Keratinocyte (primary cell): ENCODE results near the gene F7. TPM values are rescaled to one million over a fixed set of nuclear protein-coding genes. Genes with fewer than 3 reads are reported as not detected.

Experiments
- DNase-seq: peaks from one replicate; pipeline ENCODE4 v3.0.0-alpha.2; 2011; ENCODE audit warnings: low read depth, missing footprints, low spot score
- FAIRE-seq: peaks from 2 replicates; lab custom pipeline; 2011; peaks lifted over from hg19 to GRCh38; lab: Jason Lieb, UNC
- H2AFZ ChIP-seq: 2 replicates; pipeline ENCODE4 v1.6.0; 2012; ENCODE audit warnings: low read length, control low read depth, inconsistent platforms; ENCODE audit not compliant: control insufficient read depth
- H3K27ac ChIP-seq: 2 replicates; pipeline ENCODE4 v1.5.1; 2011; ENCODE audit warnings: low read length; ENCODE audit not compliant: control insufficient read depth, insufficient read depth
- H3K27me3 ChIP-seq: 3 replicates; pipeline ENCODE4 v1.6.0; 2011; ENCODE audit warnings: low read length; ENCODE audit not compliant: control insufficient read depth, insufficient read depth; ENCODE audit errors: extremely low read depth
- H3K36me3 ChIP-seq, 2 experiments: 2 replicates in 1 of 2; 3 replicates in 1 of 2; pipeline ENCODE4 v1.5.1; 2011; ENCODE audit warnings: low read length in 2 of 2, mild to moderate bottlenecking in 1 of 2; ENCODE audit not compliant: control insufficient read depth in 2 of 2, insufficient read depth in 2 of 2; ENCODE audit errors: extremely low read depth in 1 of 2
- H3K4me1 ChIP-seq: 3 replicates; pipeline ENCODE4 v1.5.1; 2011; ENCODE audit warnings: low read length; ENCODE audit not compliant: control insufficient read depth, insufficient read depth; ENCODE audit errors: extremely low read depth
- H3K4me2 ChIP-seq: 3 replicates; pipeline ENCODE4 v1.6.0; 2011; ENCODE audit warnings: low read depth, low read length; ENCODE audit not compliant: control insufficient read depth, insufficient read depth; ENCODE audit errors: extremely low read depth
- H3K4me3 ChIP-seq, 3 experiments: fragments of 200-600 bp in 1 of 3; sonication (generic) in 1 of 3; 2 replicates in 2 of 3; 3 replicates in 1 of 3; pipeline ENCODE4 v1.5.1; 2011 to 2016; ENCODE audit warnings: low read length in 3 of 3, mild to moderate bottlenecking in 3 of 3, control low read depth in 2 of 3, inconsistent platforms in 1 of 3, low read depth in 1 of 3, mixed read lengths in 1 of 3, mixed run types in 1 of 3, moderate library complexity in 1 of 3; ENCODE audit not compliant: control insufficient read depth in 2 of 3, insufficient read depth in 2 of 3; ENCODE audit errors: extremely low read depth in 1 of 3
- H3K79me2 ChIP-seq: 2 replicates; pipeline ENCODE4 v1.6.0; 2012; ENCODE audit warnings: low read length; ENCODE audit not compliant: control insufficient read depth, insufficient read depth
- H3K9ac ChIP-seq: 3 replicates; pipeline ENCODE4 v1.6.0; 2011; ENCODE audit warnings: low read length; ENCODE audit not compliant: control insufficient read depth, insufficient read depth; ENCODE audit errors: extremely low read depth
- H3K9me1 ChIP-seq: 3 replicates; pipeline ENCODE4 v1.6.0; 2011; ENCODE audit warnings: low read length; ENCODE audit not compliant: control insufficient read depth, insufficient read depth; ENCODE audit errors: extremely low read depth
- H3K9me3 ChIP-seq: 2 replicates; pipeline ENCODE4 v1.5.1; 2012; ENCODE audit warnings: low read depth, low read length; ENCODE audit not compliant: control insufficient read depth
- H4K20me1 ChIP-seq: 3 replicates; pipeline ENCODE4 v1.6.0; 2011; ENCODE audit warnings: low read length; ENCODE audit not compliant: control insufficient read depth, insufficient read depth; ENCODE audit errors: extremely low read depth
- EZH2 ChIP-seq: IDR thresholded peaks from one replicate; pipeline ENCODE4 v1.6.1; 2012; ENCODE audit warnings: inconsistent platforms, mild to moderate bottlenecking, low read length, moderate library complexity
- dilution Hi-C: fragments of 300-500 bp; cut with MboI; formaldehyde crosslinking; loops from one replicate; pipeline ENCODE4 v1.7.0; 2020; ENCODE audit warnings: low sequenced_read_pairs; ENCODE audit not compliant: extremely low pct_ligation_motif_present
- polyA plus RNA-seq, 5 experiments: library from polyadenylated mRNA; depleted of rRNA in 3 of 5; stranded (reverse) in 3 of 5; stranded (forward) in 1 of 5; unstranded in 1 of 5; fragments of >200 nt; gene quantifications; 1 replicate in 1 of 5; 2 replicates in 3 of 5; 3 replicates in 1 of 5; pipeline versions ENCODE4 v1.2.1 to v1.2.3, GENCODE V29; 2011 to 2012; ENCODE audit warnings: missing spikeins in 2 of 5, low read depth in 1 of 5, low replicate concordance in 1 of 5
- TF ChIP-seq, protein P1 (sequence below), 3 experiments: IDR thresholded peaks in 1 of 3; conservative IDR thresholded peaks in 1 of 3; optimal IDR thresholded peaks in 1 of 3; 2 replicates in 2 of 3; 3 replicates in 1 of 3; pipeline versions ENCODE3 to v1.5.1; 2011; ENCODE audit warnings: low read length in 3 of 3, mild to moderate bottlenecking in 3 of 3, moderate library complexity in 2 of 3, control low read depth in 1 of 3, inconsistent platforms in 1 of 3; ENCODE audit not compliant: insufficient read depth in 2 of 3; ENCODE audit errors: extremely low read depth in 1 of 3

The F7 gene
- polyA plus RNA-seq, 1 donor (not counting 4 experiments of a cell fraction or from before 2014, with no cell fraction given), result not detected

DNA sequence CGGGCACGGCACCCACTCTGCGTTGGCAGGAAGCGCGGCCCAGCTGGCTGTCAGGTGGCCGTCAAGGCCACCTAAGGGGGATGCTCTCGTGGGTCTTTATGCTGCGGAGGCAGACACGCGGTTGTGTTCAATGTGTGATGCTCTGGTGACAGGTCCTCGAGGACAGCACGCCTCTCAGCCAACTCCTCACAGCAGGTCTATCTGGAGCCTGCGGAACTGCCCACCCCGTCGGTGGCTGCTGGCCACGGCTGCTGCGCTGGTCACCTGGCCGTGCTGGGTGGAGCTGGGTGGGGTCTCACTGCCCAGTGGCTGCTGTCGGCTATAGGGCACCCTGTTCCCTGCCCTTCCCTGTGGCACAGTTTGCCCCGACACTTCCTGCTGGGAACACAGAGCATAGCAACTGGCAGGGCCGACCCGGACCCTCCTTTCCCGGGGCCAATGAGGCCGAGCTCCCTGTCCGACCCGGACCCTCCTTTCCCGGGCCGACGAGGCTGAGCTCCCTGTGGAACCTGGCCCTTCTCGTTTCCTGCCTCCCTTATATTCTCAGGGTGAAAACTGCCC, 14.3 kb upstream of the F7 start:
- Histone ChIP-seq H3K9ac (no peak overlapping the region), H3K4me2 (no peak overlapping the region), H3K27ac (no peak overlapping the region), H3K27me3 (no peaks in the 10 kb centered on the region), H2AFZ (no peak overlapping the region), H3K9me1 (no peaks in the 10 kb centered on the region), H3K36me3 (no peaks in the 10 kb centered on the region), H3K4me3 (no peak overlapping the region), H3K9me3 (no peaks in the 10 kb centered on the region), H3K79me2 (no peaks in the 10 kb centered on the region), H3K4me1 (no peaks in the 10 kb centered on the region), H4K20me1 (no peaks in the 10 kb centered on the region)
- TF ChIP-seq, protein P1, sequence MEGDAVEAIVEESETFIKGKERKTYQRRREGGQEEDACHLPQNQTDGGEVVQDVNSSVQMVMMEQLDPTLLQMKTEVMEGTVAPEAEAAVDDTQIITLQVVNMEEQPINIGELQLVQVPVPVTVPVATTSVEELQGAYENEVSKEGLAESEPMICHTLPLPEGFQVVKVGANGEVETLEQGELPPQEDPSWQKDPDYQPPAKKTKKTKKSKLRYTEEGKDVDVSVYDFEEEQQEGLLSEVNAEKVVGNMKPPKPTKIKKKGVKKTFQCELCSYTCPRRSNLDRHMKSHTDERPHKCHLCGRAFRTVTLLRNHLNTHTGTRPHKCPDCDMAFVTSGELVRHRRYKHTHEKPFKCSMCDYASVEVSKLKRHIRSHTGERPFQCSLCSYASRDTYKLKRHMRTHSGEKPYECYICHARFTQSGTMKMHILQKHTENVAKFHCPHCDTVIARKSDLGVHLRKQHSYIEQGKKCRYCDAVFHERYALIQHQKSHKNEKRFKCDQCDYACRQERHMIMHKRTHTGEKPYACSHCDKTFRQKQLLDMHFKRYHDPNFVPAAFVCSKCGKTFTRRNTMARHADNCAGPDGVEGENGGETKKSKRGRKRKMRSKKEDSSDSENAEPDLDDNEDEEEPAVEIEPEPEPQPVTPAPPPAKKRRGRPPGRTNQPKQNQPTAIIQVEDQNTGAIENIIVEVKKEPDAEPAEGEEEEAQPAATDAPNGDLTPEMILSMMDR (optimal IDR thresholded peaks at IDR 0.05 in 1 of 3, IDR thresholded peaks at IDR 0.05 in 1 of 3, conservative IDR thresholded peaks at IDR 0.05 in 1 of 3; ENCODE audit: extremely low read depth in 1 of 3, insufficient read depth in 2 of 3, low read length in 3 of 3), result no peak
- TF ChIP-seq EZH2, result no peak
- DNase-seq (no peak), FAIRE-seq (no peak)
- dilution Hi-C loops, result no loop called here

DNA sequence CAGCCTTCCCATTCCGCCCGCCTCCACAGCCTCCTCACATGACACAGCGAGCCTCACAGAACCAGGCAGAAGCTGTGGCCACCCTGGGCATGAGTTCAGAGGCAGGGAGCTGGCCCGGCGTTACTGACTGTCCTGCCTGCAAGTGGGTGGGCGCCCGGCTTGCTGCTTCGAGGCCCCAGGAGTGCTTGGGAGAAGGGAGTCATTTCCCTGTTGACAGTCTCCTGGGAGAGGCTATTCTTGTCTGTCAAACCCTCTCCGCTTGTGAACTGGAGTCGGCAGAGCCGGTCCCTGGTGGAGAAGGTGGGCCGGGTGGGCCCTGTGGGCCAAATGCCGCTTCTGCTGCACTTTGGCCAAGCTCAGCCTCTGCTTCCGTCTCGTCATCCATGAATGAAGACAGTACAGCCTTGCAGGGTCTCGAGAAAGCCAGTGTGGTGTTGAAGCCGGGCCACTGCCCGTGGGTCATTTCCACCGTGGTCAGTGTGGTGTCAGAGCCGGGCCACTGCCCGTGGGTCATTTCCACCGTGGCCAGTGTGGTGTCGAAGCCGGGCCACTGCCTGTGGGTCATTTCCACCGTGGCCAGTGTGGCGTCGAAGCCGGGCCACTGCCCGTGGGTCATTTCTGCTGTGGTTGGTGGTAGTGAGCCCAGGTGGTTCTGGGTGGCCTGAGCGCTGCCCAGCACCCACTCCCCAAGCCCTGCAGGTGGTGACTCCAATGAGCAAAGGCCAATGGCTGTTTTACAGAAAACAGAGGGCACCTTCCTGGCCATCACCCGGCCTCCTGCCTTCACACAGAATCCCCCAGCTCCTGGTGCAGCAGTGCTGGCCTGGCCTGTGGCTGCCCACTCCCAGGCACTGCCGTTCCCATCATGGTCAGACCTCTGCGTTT, 13.5 kb upstream of the F7 start:
- no peak for FAIRE-seq
- no peak overlapping the region for H2AFZ ChIP-seq
- H3K9me1 ChIP-seq, result no peaks in the 10 kb centered on the region
- dilution Hi-C loops, result no loop called here
- H3K4me2 ChIP-seq, result no peak overlapping the region
- H3K27ac ChIP-seq, result no peak overlapping the region
- no peaks in the 10 kb centered on the region for H4K20me1 ChIP-seq
- H3K9ac ChIP-seq, result no peak overlapping the region
- H3K4me1 ChIP-seq, result no peaks in the 10 kb centered on the region
- H3K9me3 ChIP-seq, result no peaks in the 10 kb centered on the region
- TF ChIP-seq, protein P1 (optimal IDR thresholded peaks at IDR 0.05 in 1 of 3, IDR thresholded peaks at IDR 0.05 in 1 of 3, conservative IDR thresholded peaks at IDR 0.05 in 1 of 3; ENCODE audit: extremely low read depth in 1 of 3, insufficient read depth in 2 of 3, low read length in 3 of 3), result no peak
- no peak for TF ChIP-seq EZH2
- H3K27me3 ChIP-seq, result no peaks in the 10 kb centered on the region
- no peak for DNase-seq
- H3K4me3 ChIP-seq, result no peak overlapping the region
- H3K79me2 ChIP-seq, result no peaks in the 10 kb centered on the region
- H3K36me3 ChIP-seq, result no peaks in the 10 kb centered on the region
